Measurements from ENCODE around the gene MVB12B.

DNA sequence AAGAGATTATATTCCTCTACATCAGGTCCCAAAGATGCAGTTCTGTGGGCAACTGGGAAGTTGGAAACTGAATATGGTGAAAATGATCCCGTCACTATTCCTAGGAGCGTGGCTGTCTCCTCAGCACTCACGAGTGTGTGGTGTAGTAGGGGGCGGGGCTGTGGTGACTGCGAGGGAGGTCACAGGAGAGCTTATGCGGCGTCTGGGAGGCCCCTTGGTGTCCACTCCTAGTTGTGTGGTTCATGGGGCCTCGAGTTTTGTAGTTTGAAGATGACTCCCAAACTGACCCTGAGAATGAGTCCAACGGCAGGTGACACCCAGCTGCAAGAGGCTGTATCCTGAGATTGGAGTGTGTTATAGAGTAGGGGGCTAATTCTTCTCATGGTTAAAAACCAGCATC lies 68.2 kb downstream of the MVB12B start:
- TF ChIP-seq, protein P1, sequence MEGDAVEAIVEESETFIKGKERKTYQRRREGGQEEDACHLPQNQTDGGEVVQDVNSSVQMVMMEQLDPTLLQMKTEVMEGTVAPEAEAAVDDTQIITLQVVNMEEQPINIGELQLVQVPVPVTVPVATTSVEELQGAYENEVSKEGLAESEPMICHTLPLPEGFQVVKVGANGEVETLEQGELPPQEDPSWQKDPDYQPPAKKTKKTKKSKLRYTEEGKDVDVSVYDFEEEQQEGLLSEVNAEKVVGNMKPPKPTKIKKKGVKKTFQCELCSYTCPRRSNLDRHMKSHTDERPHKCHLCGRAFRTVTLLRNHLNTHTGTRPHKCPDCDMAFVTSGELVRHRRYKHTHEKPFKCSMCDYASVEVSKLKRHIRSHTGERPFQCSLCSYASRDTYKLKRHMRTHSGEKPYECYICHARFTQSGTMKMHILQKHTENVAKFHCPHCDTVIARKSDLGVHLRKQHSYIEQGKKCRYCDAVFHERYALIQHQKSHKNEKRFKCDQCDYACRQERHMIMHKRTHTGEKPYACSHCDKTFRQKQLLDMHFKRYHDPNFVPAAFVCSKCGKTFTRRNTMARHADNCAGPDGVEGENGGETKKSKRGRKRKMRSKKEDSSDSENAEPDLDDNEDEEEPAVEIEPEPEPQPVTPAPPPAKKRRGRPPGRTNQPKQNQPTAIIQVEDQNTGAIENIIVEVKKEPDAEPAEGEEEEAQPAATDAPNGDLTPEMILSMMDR (IDR thresholded peaks at IDR 0.05; ENCODE audit: control extremely low read depth in 1 of 3, insufficient read depth in 1 of 3, low read depth in 1 of 3, low read length in 3 of 3) = no peak
- TF ChIP-seq POLR2A (IDR thresholded peaks at IDR 0.05; ENCODE audit: control extremely low read depth in 1 of 2, low read depth in 2 of 2, low read length in 2 of 2) (no peak), SIN3A (conservative IDR thresholded peaks at IDR 0.05 in 1 of 2, IDR thresholded peaks at IDR 0.05 in 1 of 2; ENCODE audit: low read depth in 1 of 2, low read length in 2 of 2) (no peak)
